H1 (cell line): ENCODE results near the gene PVALB. TPM values are rescaled to one million over a fixed set of nuclear protein-coding genes. Genes with fewer than 3 reads are reported as not detected.

Experiments used
- RAD21 ChIP-seq, 2 experiments: IDR thresholded peaks in 1 of 2; conservative IDR thresholded peaks in 1 of 2; 2 replicates each; pipeline ENCODE4 v1.6.1; 2011; ENCODE audit warnings: low read depth in 2 of 2, low read length in 2 of 2, improper control_type of control experiment in 1 of 2, inconsistent platforms in 1 of 2, mild to moderate bottlenecking in 1 of 2, moderate library complexity in 1 of 2
- SIX5 ChIP-seq: IDR thresholded peaks from 2 replicates; pipeline ENCODE4 v1.6.1; 2011; ENCODE audit warnings: mild to moderate bottlenecking, low read depth, low read length
- YY1 ChIP-seq: IDR thresholded peaks from 2 replicates; pipeline ENCODE4 v1.6.1; 2011; ENCODE audit warnings: low read depth, mild to moderate bottlenecking, low read length
- polyA plus RNA-seq, 7 experiments: library from polyadenylated mRNA; depleted of rRNA in 3 of 7; stranded (reverse) in 5 of 7; unstranded in 2 of 7; fragments of >200 nt in 5 of 7; fragments of 200-250 nt in 2 of 7; gene quantifications; 1 replicate in 5 of 7; 2 replicates in 1 of 7; 4 replicates in 1 of 7; pipeline versions ENCODE4 v1.2.1 to v1.2.3, GENCODE V29; 2011 to 2013; ENCODE audit warnings: missing spikeins in 2 of 7, mixed read lengths in 2 of 7
- total RNA-seq: library from RNA; stranded (reverse); fragmentation: NEBNext Ultra II Directional; extraction: Animal tissue kit (Norgen Biotek cat#: 25700); gene quantifications from 2 replicates; pipeline ENCODE4 v1.2.1, GENCODE V29; 2021

The PVALB gene
- total and polyA plus RNA-seq, 2 of the 8 experiments (the other 6 are each of a cell fraction or from before 2014, with no cell fraction given): 1.7 to 5.4 TPM

DNA sequence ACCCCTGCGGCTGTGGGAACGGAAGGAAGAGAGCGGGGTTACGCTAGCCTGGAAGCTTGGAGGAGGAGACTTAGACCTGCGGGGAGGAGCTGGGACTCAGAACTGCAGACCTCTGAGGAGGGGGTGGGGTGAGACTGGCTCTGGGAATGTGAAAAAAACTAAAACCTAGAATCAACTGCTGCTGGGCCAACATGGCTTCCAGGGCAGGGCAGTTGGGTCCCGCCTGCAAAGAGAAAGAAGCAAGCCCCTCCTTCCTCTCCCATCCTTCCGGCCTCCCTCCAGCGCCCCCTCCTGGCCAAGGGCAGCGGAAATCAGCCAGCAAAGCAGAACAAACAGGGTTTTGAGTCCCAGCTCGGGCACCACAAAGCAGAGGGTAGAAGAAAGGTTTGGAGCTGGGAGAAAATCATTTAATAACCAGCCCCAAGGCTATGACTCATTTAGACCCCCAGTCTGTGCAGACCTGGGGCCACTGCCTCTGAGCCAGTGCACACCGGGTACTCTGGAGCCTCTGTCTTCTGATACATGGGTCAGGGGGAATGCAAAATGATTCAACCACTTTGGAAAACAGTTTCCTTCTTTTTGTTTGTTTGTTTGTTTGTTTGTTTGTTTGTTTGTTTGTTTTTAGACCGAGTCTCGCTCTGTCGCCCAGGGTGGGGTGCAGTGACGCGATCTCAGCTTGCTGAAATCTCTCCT, 36.7 kb upstream of the PVALB start (continued):
- TF ChIP-seq SIX5 (no peak), YY1 (peak; percentile 93), RAD21 (IDR thresholded peaks at IDR 0.05 in 1 of 2, conservative IDR thresholded peaks at IDR 0.05 in 1 of 2; ENCODE audit: low read depth in 2 of 2, low read length in 2 of 2) (peak; percentile 66 to 81)
- TF ChIP-seq, all 59 proteins: peak for 6
